ENCODE data around the gene STKLD1. TPM values are rescaled to one million over a fixed set of nuclear protein-coding genes. Genes with fewer than 3 reads are reported as not detected.
A peak's percentile ranks its signal among the peaks of the same experiment; 100 is the strongest.

Gene STKLD1
- total and polyA plus RNA-seq, 2 experiments from 2014 or later, result 2.2 to 5.1 TPM

GRCh38 chr9:133342069-133342406 lies 34.1 kb upstream of the STKLD1 start:
- TF ChIP-seq, protein P1, sequence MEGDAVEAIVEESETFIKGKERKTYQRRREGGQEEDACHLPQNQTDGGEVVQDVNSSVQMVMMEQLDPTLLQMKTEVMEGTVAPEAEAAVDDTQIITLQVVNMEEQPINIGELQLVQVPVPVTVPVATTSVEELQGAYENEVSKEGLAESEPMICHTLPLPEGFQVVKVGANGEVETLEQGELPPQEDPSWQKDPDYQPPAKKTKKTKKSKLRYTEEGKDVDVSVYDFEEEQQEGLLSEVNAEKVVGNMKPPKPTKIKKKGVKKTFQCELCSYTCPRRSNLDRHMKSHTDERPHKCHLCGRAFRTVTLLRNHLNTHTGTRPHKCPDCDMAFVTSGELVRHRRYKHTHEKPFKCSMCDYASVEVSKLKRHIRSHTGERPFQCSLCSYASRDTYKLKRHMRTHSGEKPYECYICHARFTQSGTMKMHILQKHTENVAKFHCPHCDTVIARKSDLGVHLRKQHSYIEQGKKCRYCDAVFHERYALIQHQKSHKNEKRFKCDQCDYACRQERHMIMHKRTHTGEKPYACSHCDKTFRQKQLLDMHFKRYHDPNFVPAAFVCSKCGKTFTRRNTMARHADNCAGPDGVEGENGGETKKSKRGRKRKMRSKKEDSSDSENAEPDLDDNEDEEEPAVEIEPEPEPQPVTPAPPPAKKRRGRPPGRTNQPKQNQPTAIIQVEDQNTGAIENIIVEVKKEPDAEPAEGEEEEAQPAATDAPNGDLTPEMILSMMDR (IDR thresholded peaks at IDR 0.05; ENCODE audit: low read depth, low read length), result peak; percentile 19
- H3K9me3 ChIP-seq (ENCODE audit: low read depth), result no peaks in the 10 kb centered on the region
- peaks cover 19% of the 10 kb centered on the region for H3K36me3 ChIP-seq
- no peak for DNase-seq (ENCODE audit: low read depth in 1 of 2, low spot score in 1 of 2)
- H3K4me1 ChIP-seq (ENCODE audit: low read depth), result peaks cover 3% of the 10 kb centered on the region
- H3K27ac ChIP-seq, result no peak overlapping the region
- no peaks in the 10 kb centered on the region for H3K27me3 ChIP-seq
- no peak overlapping the region for H3K4me3 ChIP-seq

- H3K36me3 ChIP-seq, result peaks cover 19% of the 10 kb centered on the region
- no peak for DNase-seq (ENCODE audit: low read depth in 1 of 2, low spot score in 1 of 2)
- H3K27me3 ChIP-seq, result no peaks in the 10 kb centered on the region
- H3K9me3 ChIP-seq (ENCODE audit: low read depth), result no peaks in the 10 kb centered on the region
- TF ChIP-seq, protein P1 (IDR thresholded peaks at IDR 0.05; ENCODE audit: low read depth, low read length), result no peak
- H3K4me1 ChIP-seq (ENCODE audit: low read depth), result peaks cover 3% of the 10 kb centered on the region
- H3K4me3 ChIP-seq, result no peak overlapping the region
- H3K27ac ChIP-seq, result no peak overlapping the region
Measured at GRCh38 chr9:133342570-133342969, 33.6 kb upstream of the STKLD1 start.

- Histone ChIP-seq H3K4me1 (ENCODE audit: low read depth) (peaks cover 3% of the 10 kb centered on the region), H3K9me3 (ENCODE audit: low read depth) (no peaks in the 10 kb centered on the region), H3K27me3 (no peaks in the 10 kb centered on the region), H3K27ac (no peak overlapping the region), H3K4me3 (no peak overlapping the region), H3K36me3 (peaks cover 19% of the 10 kb centered on the region)
- no peak for DNase-seq (ENCODE audit: low read depth in 1 of 2, low spot score in 1 of 2)
- TF ChIP-seq, protein P1 (IDR thresholded peaks at IDR 0.05; ENCODE audit: low read depth, low read length), result no peak
Measured at GRCh38 chr9:133344071-133344470, 32.1 kb upstream of the STKLD1 start.

GRCh38 chr9:133344979-133345378 lies 31.2 kb upstream of the STKLD1 start:
- Histone ChIP-seq H3K9me3 (ENCODE audit: low read depth) (no peaks in the 10 kb centered on the region), H3K4me3 (no peak overlapping the region), H3K36me3 (peaks cover 29% of the 10 kb centered on the region), H3K27me3 (no peaks in the 10 kb centered on the region), H3K27ac (no peak overlapping the region), H3K4me1 (ENCODE audit: low read depth) (peaks cover 3% of the 10 kb centered on the region)
- TF ChIP-seq, protein P1 (IDR thresholded peaks at IDR 0.05; ENCODE audit: low read depth, low read length), result no peak
- DNase-seq (ENCODE audit: low read depth in 1 of 2, low spot score in 1 of 2), result no peak

- Histone ChIP-seq H3K27me3 (no peaks in the 10 kb centered on the region), H3K27ac (no peak overlapping the region), H3K4me3 (no peak overlapping the region), H3K4me1 (ENCODE audit: low read depth) (peaks cover 3% of the 10 kb centered on the region), H3K36me3 (peaks cover 32% of the 10 kb centered on the region), H3K9me3 (ENCODE audit: low read depth) (no peaks in the 10 kb centered on the region)
- TF ChIP-seq, protein P1 (IDR thresholded peaks at IDR 0.05; ENCODE audit: low read depth, low read length), result no peak
- DNase-seq (ENCODE audit: low read depth in 1 of 2, low spot score in 1 of 2), result no peak
Measured at GRCh38 chr9:133345596-133345995, 30.6 kb upstream of the STKLD1 start.
